Loucy (cell line): Measurements from ENCODE around the gene TSG101.

Experiments used
- H2AFZ ChIP-seq: fragments of 200-600 bp; sonication (generic); 2 replicates; pipeline ENCODE4 v1.6.0; 2016; ENCODE audit warnings: antibody characterized with exemption, mild to moderate bottlenecking, low read length, moderate library complexity
- H3F3A ChIP-seq: fragments of 200-600 bp; 2 replicates; pipeline ENCODE4 v1.6.0; 2016; ENCODE audit warnings: antibody characterized with exemption, low read depth, mild to moderate bottlenecking
- H3K27me3 ChIP-seq: fragments of 200-600 bp; sonication (generic); 2 replicates; pipeline ENCODE4 v1.6.1; 2014; ENCODE audit warnings: low read length, mild to moderate bottlenecking; ENCODE audit not compliant: insufficient read depth, poor library complexity, severe bottlenecking
- H3K36me3 ChIP-seq: fragments of 200-600 bp; sonication (generic); 2 replicates; pipeline ENCODE4 v1.6.1; 2016; ENCODE audit warnings: low read length; ENCODE audit not compliant: insufficient read depth
- H3K4me1 ChIP-seq: fragments of 200-600 bp; sonication (generic); 2 replicates; pipeline ENCODE4 v1.5.1; 2014; ENCODE audit warnings: low read length, mild to moderate bottlenecking; ENCODE audit not compliant: insufficient read depth, poor library complexity, severe bottlenecking
- H3K4me2 ChIP-seq: fragments of 200-600 bp; sonication (generic); 2 replicates; pipeline ENCODE4 v1.6.0; 2014; ENCODE audit warnings: antibody characterized with exemption, low read length, low read depth, mild to moderate bottlenecking; ENCODE audit not compliant: poor library complexity, severe bottlenecking
- H3K4me3 ChIP-seq: fragments of 200-600 bp; sonication (generic); 2 replicates; pipeline ENCODE4 v1.5.1; 2014; ENCODE audit warnings: low read length, mild to moderate bottlenecking, mixed read lengths; ENCODE audit not compliant: poor library complexity, severe bottlenecking
- H3K79me2 ChIP-seq: fragments of 200-600 bp; sonication (generic); 2 replicates; pipeline ENCODE4 v1.6.1; 2014; ENCODE audit warnings: low read length; ENCODE audit not compliant: insufficient read depth
- H3K9ac ChIP-seq: fragments of 200-600 bp; sonication (generic); 2 replicates; pipeline ENCODE4 v1.6.0; 2014; ENCODE audit warnings: mild to moderate bottlenecking, low read depth, low read length, moderate library complexity; ENCODE audit not compliant: poor library complexity, severe bottlenecking
- H3K9me2 ChIP-seq: fragments of 200-600 bp; sonication (generic); replicated peaks from 2 replicates; pipeline ENCODE4 v1.6.1; 2016; ENCODE audit warnings: low read depth, low read length, mixed read lengths
- H3K9me3 ChIP-seq: fragments of 200-600 bp; sonication (generic); 2 replicates; pipeline ENCODE4 v1.6.1; 2014; ENCODE audit warnings: mild to moderate bottlenecking, antibody characterized with exemption, low read length, low read depth; ENCODE audit not compliant: insufficient read depth
- H4K20me1 ChIP-seq: fragments of 200-600 bp; sonication (generic); 2 replicates; pipeline ENCODE4 v1.6.0; 2014; ENCODE audit warnings: antibody characterized with exemption, low read length, mild to moderate bottlenecking; ENCODE audit not compliant: insufficient read depth, poor library complexity, severe bottlenecking
- EZH2phosphoT487 ChIP-seq: fragments of 200-600 bp; IDR thresholded peaks from 2 replicates; pipeline ENCODE4 v1.6.1; 2018; ENCODE audit warnings: antibody characterized with exemption, mild to moderate bottlenecking, moderate library complexity, borderline replicate concordance
- TF ChIP-seq, protein P1 (sequence below): fragments of 200-600 bp; sonication (generic); conservative IDR thresholded peaks from 2 replicates; pipeline ENCODE4 v1.5.1; 2014; ENCODE audit warnings: mild to moderate bottlenecking, antibody characterized with exemption, low read length

TSG101 gene

DNA sequence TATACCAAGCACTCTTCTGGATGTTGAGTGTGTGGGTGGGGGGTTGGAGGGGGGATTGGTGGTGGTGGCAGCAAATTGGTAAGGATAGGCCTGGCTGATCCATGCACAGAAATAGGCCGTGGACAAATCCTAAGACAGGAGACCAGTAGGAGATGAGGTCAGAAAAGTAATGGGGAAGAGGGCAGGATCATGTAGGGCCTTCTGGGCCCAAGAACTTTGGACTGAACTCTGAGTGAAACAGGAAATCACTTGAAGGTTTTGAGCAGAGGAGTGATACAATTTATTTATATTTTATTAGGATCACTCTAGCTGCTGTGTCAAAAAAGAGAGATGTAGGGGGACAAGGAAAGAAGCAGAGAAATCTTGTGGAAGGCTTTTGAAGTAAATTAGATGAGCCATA lies 28.7 kb downstream of the TSG101 start:
- Histone ChIP-seq H3K4me2 (no peak overlapping the region), H3K9me2 (no peaks in the 10 kb centered on the region), H4K20me1 (no peaks in the 10 kb centered on the region), H2AFZ (no peak overlapping the region), H3K9me3 (no peaks in the 10 kb centered on the region), H3K79me2 (no peaks in the 10 kb centered on the region), H3F3A (no peaks in the 10 kb centered on the region), H3K36me3 (peaks cover 66% of the 10 kb centered on the region), H3K4me3 (no peak overlapping the region), H3K9ac (no peak overlapping the region), H3K27me3 (no peaks in the 10 kb centered on the region), H3K4me1 (peaks cover 3% of the 10 kb centered on the region)
- TF ChIP-seq, protein P1, sequence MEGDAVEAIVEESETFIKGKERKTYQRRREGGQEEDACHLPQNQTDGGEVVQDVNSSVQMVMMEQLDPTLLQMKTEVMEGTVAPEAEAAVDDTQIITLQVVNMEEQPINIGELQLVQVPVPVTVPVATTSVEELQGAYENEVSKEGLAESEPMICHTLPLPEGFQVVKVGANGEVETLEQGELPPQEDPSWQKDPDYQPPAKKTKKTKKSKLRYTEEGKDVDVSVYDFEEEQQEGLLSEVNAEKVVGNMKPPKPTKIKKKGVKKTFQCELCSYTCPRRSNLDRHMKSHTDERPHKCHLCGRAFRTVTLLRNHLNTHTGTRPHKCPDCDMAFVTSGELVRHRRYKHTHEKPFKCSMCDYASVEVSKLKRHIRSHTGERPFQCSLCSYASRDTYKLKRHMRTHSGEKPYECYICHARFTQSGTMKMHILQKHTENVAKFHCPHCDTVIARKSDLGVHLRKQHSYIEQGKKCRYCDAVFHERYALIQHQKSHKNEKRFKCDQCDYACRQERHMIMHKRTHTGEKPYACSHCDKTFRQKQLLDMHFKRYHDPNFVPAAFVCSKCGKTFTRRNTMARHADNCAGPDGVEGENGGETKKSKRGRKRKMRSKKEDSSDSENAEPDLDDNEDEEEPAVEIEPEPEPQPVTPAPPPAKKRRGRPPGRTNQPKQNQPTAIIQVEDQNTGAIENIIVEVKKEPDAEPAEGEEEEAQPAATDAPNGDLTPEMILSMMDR, result no peak
- no peak for TF ChIP-seq EZH2phosphoT487

DNA sequence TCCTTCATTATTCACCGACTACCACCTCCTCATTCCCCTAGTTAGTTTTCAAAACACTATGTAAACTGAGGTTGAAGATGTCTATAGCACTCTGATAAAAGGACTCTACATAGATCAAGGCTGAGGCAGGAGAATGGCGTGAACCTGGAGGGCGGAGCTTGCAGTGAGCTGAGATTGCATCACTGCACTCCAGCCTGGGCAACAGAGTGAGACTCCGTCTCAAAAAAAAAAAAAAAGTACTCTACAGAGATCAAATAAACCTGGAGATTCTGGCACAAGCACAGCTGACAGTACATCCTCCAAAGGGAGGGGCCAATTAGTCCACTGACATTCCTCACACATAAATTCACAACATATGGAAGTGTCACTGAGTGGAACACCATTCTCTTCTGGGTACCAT lies 31.0 kb downstream of the TSG101 start:
- Histone ChIP-seq H3K79me2 (no peaks in the 10 kb centered on the region), H2AFZ (no peak overlapping the region), H3K9ac (no peak overlapping the region), H3K4me1 (no peaks in the 10 kb centered on the region), H3K4me3 (no peak overlapping the region), H3K9me2 (no peaks in the 10 kb centered on the region), H3F3A (no peaks in the 10 kb centered on the region), H3K4me2 (no peak overlapping the region), H3K36me3 (peaks cover 54% of the 10 kb centered on the region; the same call in 1 of the 2 replicates), H3K9me3 (no peaks in the 10 kb centered on the region), H3K27me3 (no peaks in the 10 kb centered on the region), H4K20me1 (no peaks in the 10 kb centered on the region)
- TF ChIP-seq, protein P1, result no peak
- TF ChIP-seq EZH2phosphoT487, result no peak

GRCh38 chr11:18495271-18495670 lies 31.5 kb downstream of the TSG101 start:
- Histone ChIP-seq H3K9ac (no peak overlapping the region), H3K27me3 (no peaks in the 10 kb centered on the region)

More at GRCh38 chr11:18495271-18495670, 31.5 kb downstream of the TSG101 start:
- H2AFZ ChIP-seq, result no peak overlapping the region
- no peaks in the 10 kb centered on the region for H3F3A ChIP-seq
- H3K4me1 ChIP-seq, result no peaks in the 10 kb centered on the region
- TF ChIP-seq, protein P1, result no peak
- TF ChIP-seq EZH2phosphoT487, result no peak
- H3K9me3 ChIP-seq, result no peaks in the 10 kb centered on the region
- no peak overlapping the region for H3K4me3 ChIP-seq
- H3K4me2 ChIP-seq, result no peak overlapping the region
- H3K36me3 ChIP-seq, result peaks cover 55% of the 10 kb centered on the region; the same call in 1 of the 2 replicates
- no peaks in the 10 kb centered on the region for H3K9me2 ChIP-seq
- no peaks in the 10 kb centered on the region for H3K79me2 ChIP-seq
- H4K20me1 ChIP-seq, result no peaks in the 10 kb centered on the region
